Stomach (tissue), 9 donors: ENCODE data around the gene CDRT4. TPM values are rescaled to one million over a fixed set of nuclear protein-coding genes. Genes with fewer than 3 reads are reported as not detected.

ENCODE experiments used
- DNase-seq, 2 donors: peaks; one replicate each; pipeline versions ENCODE4 v3.0.0 to v3.0.0-alpha.2; 2013 to 2019
- H3K27ac ChIP-seq, 5 donors: fragments of 200-600 bp in 4 of 5; sonication (generic) in 4 of 5; one replicate each; pipeline ENCODE4 v1.5.1; 2013 to 2019; ENCODE audit warnings: mild to moderate bottlenecking in 1 of 5, moderate library complexity in 1 of 5
- H3K27me3 ChIP-seq, 3 donors: fragments of 200-600 bp; sonication (generic); one replicate each; pipeline ENCODE4 v1.5.1; 2017 to 2019; ENCODE audit warnings: mixed run types in 1 of 3
- H3K36me3 ChIP-seq, 4 donors: fragments of 200-600 bp; sonication (generic); 1 replicate in 3 of 4; 2 replicates in 1 of 4; pipeline ENCODE4 v1.5.1; 2016 to 2019
- H3K4me1 ChIP-seq, 4 donors: fragments of 200-600 bp; sonication (generic); one replicate each; pipeline ENCODE4 v1.5.1; 2016 to 2019
- H3K4me3 ChIP-seq, 4 donors: fragments of 200-600 bp; sonication (generic) in 3 of 4; one replicate each; pipeline ENCODE4 v1.5.1; 2016 to 2019; ENCODE audit warnings: mild to moderate bottlenecking in 1 of 4
- H3K9me3 ChIP-seq, 4 donors: fragments of 200-600 bp; sonication (generic); one replicate each; pipeline ENCODE4 v1.5.1; 2016 to 2019
- EP300 ChIP-seq: sonication (generic); formaldehyde crosslinking; IDR thresholded peaks from one replicate; pipeline ENCODE4 v1.6.1; 2017; ENCODE audit warnings: antibody characterized with exemption
- POLR2A ChIP-seq, 4 donors: fragments of 450-650 bp; IDR thresholded peaks; one replicate each; pipeline ENCODE4 v1.6.1; 2016; ENCODE audit warnings: antibody characterized with exemption in 4 of 4, control low read depth in 2 of 4, mild to moderate bottlenecking in 1 of 4, moderate library complexity in 1 of 4
- POLR2AphosphoS5 ChIP-seq, 3 donors: sonication (generic); formaldehyde crosslinking; IDR thresholded peaks; one replicate each; pipeline ENCODE4 v1.6.1; 2016; ENCODE audit warnings: antibody characterized with exemption in 3 of 3
- WGBS, 5 donors: extraction: QIAGEN DNeasy Blood & Tissue Kit in 3 of 5; methylation state at CpG; one replicate each; pipeline versions ENCODE4 v1.1.5 to v1.1.7; 2013 to 2018; 5-methylcytosine and 5-hydroxymethylcytosine counted together
- intact Hi-C: fragments of 100-400 bp; cut with DNase I; formaldehyde crosslinking; loops from one replicate; pipeline ENCODE4 v1.15.1; 2023; ENCODE audit warnings: low total_unique reads
- polyA plus RNA-seq, 3 donors: library from polyadenylated mRNA; stranded (reverse); fragments of 200-250 nt; gene quantifications; one replicate each; pipeline ENCODE4 v1.2.3, GENCODE V29; 2013
- total RNA-seq, 5 donors: library from RNA; depleted of rRNA; stranded (reverse); fragments of >200 nt; gene quantifications; one replicate each; pipeline versions ENCODE4 v1.1.0 to v1.2.3, GENCODE V29; 2014 to 2016
- TF ChIP-seq, protein P1 (sequence below), 7 experiments: fragments of 450-650 bp in 4 of 7; fragments of 200-600 bp in 3 of 7; sonication (generic) in 3 of 7; IDR thresholded peaks; one replicate each; pipeline ENCODE4 v1.5.1; 2016 to 2019; ENCODE audit warnings: antibody characterized with exemption in 7 of 7, control low read depth in 2 of 7, mild to moderate bottlenecking in 1 of 7
- donor health status: healthy with polysubstance abuse.
- donor health status: Bipolar disorder and iron deficiency.
- donor health status: healthy.

CDRT4 gene
- total and polyA plus RNA-seq, 8 donors, result 1.5 to 12.8 (median 4.7) TPM; not detected in 2

DNA sequence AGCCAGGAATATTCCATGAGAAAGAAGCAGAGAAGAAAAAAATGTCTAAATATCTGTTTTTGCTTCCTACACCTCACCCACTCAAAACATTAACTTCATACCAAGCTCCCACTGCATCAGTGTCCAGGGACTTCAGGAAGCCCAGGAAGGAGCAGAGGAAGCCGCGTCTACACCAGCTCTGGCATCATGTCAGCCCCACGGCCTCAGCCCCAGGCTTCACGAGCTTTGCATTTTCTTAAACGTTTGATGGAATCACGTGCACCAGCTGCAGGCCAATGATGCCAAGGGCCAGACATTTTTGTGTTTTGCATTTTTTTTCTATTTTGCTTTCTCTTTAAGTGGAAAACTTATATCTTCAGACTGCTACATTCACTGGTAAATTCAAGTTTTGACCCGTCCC lies 48.6 kb downstream of the CDRT4 start:
- Histone ChIP-seq H3K27ac (no peak overlapping the region), H3K4me1 (peaks cover 0 to 2% (median 0%) of the 10 kb centered on the region in 4 donors), H3K9me3 (no peaks in the 10 kb centered on the region), H3K4me3 (no peak overlapping the region), H3K27me3 (no peaks in the 10 kb centered on the region), H3K36me3 (no peaks in the 10 kb centered on the region)
- no peak for DNase-seq
- intact Hi-C loops, result no loop called here
- TF ChIP-seq POLR2AphosphoS5 (IDR thresholded peaks at IDR 0.05) (no peak), POLR2A (IDR thresholded peaks at IDR 0.05) (no peak), EP300 (no peak)
- TF ChIP-seq, protein P1, sequence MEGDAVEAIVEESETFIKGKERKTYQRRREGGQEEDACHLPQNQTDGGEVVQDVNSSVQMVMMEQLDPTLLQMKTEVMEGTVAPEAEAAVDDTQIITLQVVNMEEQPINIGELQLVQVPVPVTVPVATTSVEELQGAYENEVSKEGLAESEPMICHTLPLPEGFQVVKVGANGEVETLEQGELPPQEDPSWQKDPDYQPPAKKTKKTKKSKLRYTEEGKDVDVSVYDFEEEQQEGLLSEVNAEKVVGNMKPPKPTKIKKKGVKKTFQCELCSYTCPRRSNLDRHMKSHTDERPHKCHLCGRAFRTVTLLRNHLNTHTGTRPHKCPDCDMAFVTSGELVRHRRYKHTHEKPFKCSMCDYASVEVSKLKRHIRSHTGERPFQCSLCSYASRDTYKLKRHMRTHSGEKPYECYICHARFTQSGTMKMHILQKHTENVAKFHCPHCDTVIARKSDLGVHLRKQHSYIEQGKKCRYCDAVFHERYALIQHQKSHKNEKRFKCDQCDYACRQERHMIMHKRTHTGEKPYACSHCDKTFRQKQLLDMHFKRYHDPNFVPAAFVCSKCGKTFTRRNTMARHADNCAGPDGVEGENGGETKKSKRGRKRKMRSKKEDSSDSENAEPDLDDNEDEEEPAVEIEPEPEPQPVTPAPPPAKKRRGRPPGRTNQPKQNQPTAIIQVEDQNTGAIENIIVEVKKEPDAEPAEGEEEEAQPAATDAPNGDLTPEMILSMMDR (IDR thresholded peaks at IDR 0.05), result no peak
- WGBS, 5 donors, result 68 to 89% (median 84%) methylated on average over 7 of the region's 7 CpGs

DNA sequence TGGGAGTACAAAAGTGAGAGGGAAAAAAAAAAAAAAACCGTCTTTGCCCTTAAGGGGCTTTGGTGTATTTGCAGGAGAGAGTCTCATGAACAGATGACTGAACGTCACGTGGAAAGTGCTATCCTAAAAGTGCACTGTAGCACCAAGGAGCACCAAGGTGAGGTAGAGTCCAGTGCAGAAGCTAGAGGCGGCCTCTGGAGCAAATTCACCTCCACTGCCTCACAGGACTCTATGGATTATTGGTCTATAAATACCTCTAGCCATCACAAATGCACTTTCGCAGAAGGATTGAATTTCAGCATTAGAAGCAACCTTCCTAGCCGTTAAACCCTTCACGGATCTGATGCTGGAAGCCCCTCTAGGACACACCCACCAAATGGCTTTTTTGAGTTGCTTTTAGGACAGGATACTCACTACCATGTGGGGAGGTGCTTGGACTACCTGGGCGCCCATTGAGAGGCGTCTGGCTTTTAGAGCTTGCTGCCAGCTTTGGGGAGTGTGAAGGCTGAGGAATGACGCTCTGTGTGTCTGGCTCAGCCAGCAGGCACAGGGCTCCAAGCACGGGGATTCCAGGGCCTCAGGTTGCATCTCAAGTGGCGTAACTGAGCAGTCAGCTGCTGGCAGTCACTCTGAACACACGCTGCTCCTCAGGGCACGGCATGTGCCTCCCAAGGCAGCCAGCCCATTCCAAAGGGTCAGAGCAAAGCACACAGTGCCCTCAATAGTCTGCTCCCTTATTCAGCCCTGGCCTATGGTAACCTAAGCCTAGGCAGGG lies 52.7 kb downstream of the CDRT4 start:
- Histone ChIP-seq H3K4me3 (no peak overlapping the region), H3K27ac (peak overlapping the region in 2 of 5 donors; percentile 25 to 73), H3K9me3 (no peaks in the 10 kb centered on the region), H3K36me3 (no peaks in the 10 kb centered on the region), H3K4me1 (peaks cover 0 to 14% (median 5%) of the 10 kb centered on the region in 4 donors), H3K27me3 (no peaks in the 10 kb centered on the region)
- TF ChIP-seq POLR2AphosphoS5 (IDR thresholded peaks at IDR 0.05) (peak; percentile 16 to 81 (median 27)), EP300 (peak; percentile 99), POLR2A (IDR thresholded peaks at IDR 0.05) (no peak)
- TF ChIP-seq, protein P1 (IDR thresholded peaks at IDR 0.05), result no peak
- DNase-seq, result no peak
- intact Hi-C loops, result no loop called here
- WGBS, 5 donors, result 83 to 92% (median 84%) methylated on average over 13 to 14 of the region's 14 CpGs

DNA sequence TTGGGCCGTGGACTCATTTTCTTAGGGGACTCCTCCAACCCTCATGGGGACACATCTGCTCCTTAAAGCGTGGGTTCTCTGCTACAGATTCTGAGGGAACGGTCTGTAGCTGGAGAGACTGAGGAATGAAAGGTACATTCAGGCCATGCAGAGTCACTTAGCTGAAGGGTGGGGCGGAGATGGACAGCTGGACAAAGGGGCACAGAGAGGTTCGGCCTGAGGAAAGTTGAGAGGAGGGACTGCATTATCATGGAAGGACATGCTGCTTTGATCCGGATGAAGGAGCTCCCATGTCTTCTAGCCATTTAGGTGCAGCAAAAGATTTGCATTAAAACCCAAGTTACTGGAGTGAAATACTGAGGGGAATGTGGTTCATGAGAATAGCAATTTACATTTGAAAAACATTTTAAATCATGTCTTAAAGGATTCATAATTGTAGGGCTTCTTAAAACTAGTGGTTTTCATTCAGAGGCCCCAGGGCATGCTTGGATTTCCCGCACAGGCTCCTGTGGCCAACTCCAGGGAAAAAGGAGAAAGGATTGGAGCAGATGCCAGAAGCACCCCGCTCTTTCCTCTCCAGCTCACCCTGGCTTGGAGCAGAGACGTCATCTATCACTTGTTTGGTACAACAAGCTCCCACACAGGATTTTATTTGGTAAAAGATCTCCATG lies 54.2 kb downstream of the CDRT4 start:
- no peak overlapping the region for H3K4me3 ChIP-seq
- H3K27ac ChIP-seq, result peak overlapping the region in 3 of 5 donors; percentile 78 to 87 (median 81)
- no peaks in the 10 kb centered on the region for H3K27me3 ChIP-seq
- H3K4me1 ChIP-seq, result peaks cover 0 to 14% (median 5%) of the 10 kb centered on the region in 4 donors
- TF ChIP-seq POLR2AphosphoS5 (IDR thresholded peaks at IDR 0.05) (no peak), POLR2A (IDR thresholded peaks at IDR 0.05) (no peak), EP300 (no peak)
- TF ChIP-seq, protein P1 (IDR thresholded peaks at IDR 0.05), result no peak
- WGBS, 5 donors, result 87 to 92% (median 91%) methylated on average over 9 of the region's 9 CpGs
- DNase-seq, result no peak
- intact Hi-C loops, result no loop called here
- no peaks in the 10 kb centered on the region for H3K9me3 ChIP-seq
- no peaks in the 10 kb centered on the region for H3K36me3 ChIP-seq

DNA sequence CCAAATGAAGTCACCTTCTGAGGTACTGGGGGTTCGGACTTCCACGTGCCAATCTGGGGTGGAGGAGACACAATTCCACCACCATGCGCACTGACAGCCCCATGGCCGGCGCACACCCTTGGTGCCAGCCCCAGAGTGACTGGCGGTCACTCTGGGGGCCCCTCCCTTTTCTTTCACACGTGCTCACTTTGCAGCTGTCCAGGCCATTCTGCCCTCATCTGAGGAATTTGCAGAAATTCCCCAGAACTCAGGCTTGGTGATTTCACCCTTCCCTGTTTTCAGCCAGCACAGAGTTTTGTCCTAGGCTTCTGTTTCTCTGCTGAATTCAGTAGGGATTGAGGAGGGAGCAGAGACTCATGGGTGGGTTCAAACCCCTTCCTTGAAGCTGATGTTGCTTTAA lies 54.8 kb downstream of the CDRT4 start:
- Histone ChIP-seq H3K4me1 (peaks cover 0 to 14% (median 5%) of the 10 kb centered on the region in 4 donors), H3K27me3 (no peaks in the 10 kb centered on the region), H3K4me3 (no peak overlapping the region), H3K36me3 (no peaks in the 10 kb centered on the region), H3K9me3 (no peaks in the 10 kb centered on the region), H3K27ac (peak overlapping the region in 4 of 5 donors; percentile 78 to 87 (median 82))
- no peak for DNase-seq
- 83 to 91% (median 87%) methylated on average over 7 of the region's 7 CpGs for WGBS, 5 donors
- TF ChIP-seq EP300, result no peak
- no peak for TF ChIP-seq POLR2A (IDR thresholded peaks at IDR 0.05)
- TF ChIP-seq, protein P1 (IDR thresholded peaks at IDR 0.05), result no peak
- no peak for TF ChIP-seq POLR2AphosphoS5 (IDR thresholded peaks at IDR 0.05)
- intact Hi-C loops, result no loop called here
